Mucosa of descending colon (tissue), 3 donors: ENCODE results near the gene UTS2R. TPM values are rescaled to one million over a fixed set of nuclear protein-coding genes. Genes with fewer than 3 reads are reported as not detected.

Experiments
- ATAC-seq: fragments of 200-7000 bp; cut with Tn5 transposase; one replicate; pipeline ENCODE4 v1.9.1; 2020; ENCODE audit warnings: mild to moderate bottlenecking, moderate library complexity
- DNase-seq, 3 donors: peaks; one replicate each; pipeline ENCODE4 v3.0.0-alpha.2; 2020
- H3K36me3 ChIP-seq: fragments of 200-600 bp; one replicate; pipeline ENCODE4 v1.8.0; 2021; ENCODE audit warnings: low read depth, mild to moderate bottlenecking
- H3K4me1 ChIP-seq: fragments of 200-600 bp; one replicate; pipeline ENCODE4 v1.8.0; 2021; ENCODE audit warnings: low read depth, mild to moderate bottlenecking
- H3K4me3 ChIP-seq: fragments of 200-600 bp; one replicate; pipeline ENCODE4 v1.8.0; 2021; ENCODE audit warnings: mild to moderate bottlenecking
- H3K9me3 ChIP-seq: fragments of 200-600 bp; one replicate; pipeline ENCODE4 v1.8.0; 2021; ENCODE audit warnings: mild to moderate bottlenecking
- CTCF ChIP-seq: fragments of 200-600 bp; IDR thresholded peaks from one replicate; pipeline ENCODE4 v1.8.0; 2022; ENCODE audit warnings: antibody characterized with exemption, mild to moderate bottlenecking
- intact Hi-C, 2 donors: fragments of 100-400 bp; cut with DNase I in 1 of 2; cut with micrococcal nuclease in 1 of 2; formaldehyde crosslinking; loops; one replicate each; pipeline versions ENCODE4 v1.11.0 to v1.11.1; 2022; cut with DNase I, micrococcal nuclease
- total RNA-seq, 3 donors: library from RNA; stranded (reverse); fragmentation: NEBNext Ultra II Directional in 2 of 3; extraction: Animal tissue kit (Norgen Biotek cat#: 25700) in 2 of 3; gene quantifications; one replicate each; pipeline versions ENCODE4 v1.2.1 to v1.2.4, GENCODE V29; 2021 to 2023
- donor health status: DM: no; HTN: no; CAD: no; lungs with moderate emphysema.
- donor health status: DM: no; HTN: no; CAD: no.
- donor health status: DM: no; HTN: yes; CAD: no.

UTS2R gene
- total RNA-seq, 3 donors from 2014 or later, result not detected

- Histone ChIP-seq H3K4me3 (no peak within 1 kb of the TSS), H3K9me3 (no peaks in the 10 kb centered on the region), H3K36me3 (no peaks in the 10 kb centered on the region), H3K4me1 (peaks cover 66% of the 10 kb centered on the region)
- intact Hi-C loops, result no loop called here
- TF ChIP-seq CTCF, result no peak
- peak; percentile 30 for ATAC-seq
- DNase-seq, result peak; percentile 67 to 82 (median 78)
Measured at GRCh38 chr17:82333279-82334171, 38.0 kb upstream of the UTS2R start, which contains the start of gene SECTM1. SECTM1 (minus strand) TSS chr17:82333766; CDS start chr17:82327240, 6,526 bp downstream.

GRCh38 chr17:82334204-82334621 lies 37.4 kb upstream of the UTS2R start:
- DNase-seq, result peak in 2 of 3 donors; percentile 46 to 74
- H3K9me3 ChIP-seq, result no peaks in the 10 kb centered on the region
- no peaks in the 10 kb centered on the region for H3K36me3 ChIP-seq
- H3K4me3 ChIP-seq, result no peak overlapping the region
- TF ChIP-seq CTCF, result no peak
- ATAC-seq, result no peak
- intact Hi-C loops, result no loop called here
- H3K4me1 ChIP-seq, result peaks cover 60% of the 10 kb centered on the region

- no peak overlapping the region for H3K4me3 ChIP-seq
Measured at GRCh38 chr17:82334622-82335394, 36.8 kb upstream of the UTS2R start.

GRCh38 chr17:82338858-82339633 lies 32.5 kb upstream of the UTS2R start:
- DNase-seq (peak; percentile 68 to 77 (median 70)), ATAC-seq (peak; percentile 90)
- H3K9me3 ChIP-seq, result no peaks in the 10 kb centered on the region
- intact Hi-C loops, result no loop called here
- no peaks in the 10 kb centered on the region for H3K36me3 ChIP-seq
- peaks cover 26% of the 10 kb centered on the region for H3K4me1 ChIP-seq
- H3K4me3 ChIP-seq, result no peak overlapping the region
- no peak for TF ChIP-seq CTCF

More at GRCh38 chr17:82334622-82335394, 36.8 kb upstream of the UTS2R start:
- DNase-seq (peak; percentile 48 to 73 (median 68)), ATAC-seq (peak; percentile 12)
- Histone ChIP-seq H3K9me3 (no peaks in the 10 kb centered on the region), H3K36me3 (no peaks in the 10 kb centered on the region), H3K4me1 (peaks cover 58% of the 10 kb centered on the region)
- TF ChIP-seq CTCF, result no peak
- intact Hi-C loops, result no loop called here
